B cell (primary cell): Measurements from ENCODE around the gene TMED6. TPM values are rescaled to one million over a fixed set of nuclear protein-coding genes. Genes with fewer than 3 reads are reported as not detected.

Experiments
- ATAC-seq: fragments of 200-7000 bp; cut with Tn5 transposase; one replicate; pipeline ENCODE4 v1.10.0; 2021; ENCODE audit warnings: low read depth, mild to moderate bottlenecking, moderate number of reproducible peaks, moderate library complexity
- CTCF ChIA-PET: fragments of 350-600 bp; sonication (Branson Sonifier 250); formaldehyde crosslinking; loops from one replicate; lab custom pipeline; 2021; ENCODE audit warnings: antibody characterized with exemption, inconsistent platforms; lab: Charles Lee
- POLR2A ChIA-PET: fragments of 350-600 bp; sonication (Branson Sonifier 250); formaldehyde crosslinking; loops from one replicate; lab custom pipeline; 2021; ENCODE audit warnings: antibody characterized with exemption; lab: Charles Lee
- DNase-seq: peaks from one replicate; pipeline ENCODE4 v3.0.0; 2013
- H2AFZ ChIP-seq: 2 replicates; pipeline ENCODE4 v1.6.1; 2012; ENCODE audit warnings: mild to moderate bottlenecking, low read depth, low read length; ENCODE audit not compliant: insufficient read depth, poor library complexity, severe bottlenecking
- H3K27ac ChIP-seq, 2 donors: 1 replicate in 1 of 2; 2 replicates in 1 of 2; pipeline ENCODE4 v1.5.1; 2012 to 2013; ENCODE audit warnings: low read length in 2 of 2, mild to moderate bottlenecking in 2 of 2, moderate library complexity in 1 of 2
- H3K27me3 ChIP-seq, 4 experiments: fragments of 200-600 bp in 1 of 4; sonication (generic) in 1 of 4; replicated peaks in 1 of 4; 1 replicate in 2 of 4; 2 replicates in 2 of 4; pipeline versions ENCODE4 v1.6.1 to v1.7.0; 2013 to 2016; ENCODE audit warnings: low read length in 3 of 4, mild to moderate bottlenecking in 2 of 4, mixed read lengths in 1 of 4, moderate library complexity in 1 of 4; ENCODE audit not compliant: insufficient read depth in 4 of 4, control insufficient read depth in 3 of 4; ENCODE audit errors: control extremely low read depth in 1 of 4
- H3K36me3 ChIP-seq, 2 experiments: replicated peaks in 1 of 2; 1 replicate in 1 of 2; 2 replicates in 1 of 2; pipeline versions ENCODE4 v1.6.1 to v1.7.1; 2013; ENCODE audit warnings: low read length in 1 of 2; ENCODE audit not compliant: insufficient read depth in 2 of 2, control insufficient read depth in 1 of 2; ENCODE audit errors: control extremely low read depth in 1 of 2, extremely low read depth in 1 of 2
- H3K4me1 ChIP-seq, 2 donors: fragments of 200-600 bp in 1 of 2; sonication (generic) in 1 of 2; 1 replicate in 1 of 2; 2 replicates in 1 of 2; pipeline versions ENCODE4 v1.5.1 to v1.6.1; 2013 to 2017; ENCODE audit warnings: low read length in 2 of 2; ENCODE audit not compliant: control insufficient read depth in 2 of 2, insufficient read depth in 2 of 2
- H3K4me2 ChIP-seq: replicated peaks from 2 replicates; pipeline ENCODE3; 2012; ENCODE audit warnings: mild to moderate bottlenecking, low read depth, low read length; ENCODE audit not compliant: poor library complexity, severe bottlenecking
- H3K4me3 ChIP-seq, 5 experiments: fragments of 200-600 bp in 1 of 5; sonication (generic) in 1 of 5; 1 replicate in 3 of 5; 2 replicates in 2 of 5; pipeline versions ENCODE4 v1.5.1 to v1.7.0; 2011 to 2016; ENCODE audit warnings: low read length in 4 of 5, mild to moderate bottlenecking in 4 of 5, low read depth in 2 of 5, control low read depth in 1 of 5, moderate library complexity in 1 of 5; ENCODE audit not compliant: insufficient read depth in 1 of 5; ENCODE audit errors: control extremely low read depth in 1 of 5, extremely low read depth in 1 of 5
- H3K79me2 ChIP-seq: fragments of 200-600 bp; sonication (generic); one replicate; pipeline ENCODE4 v1.6.0; 2016; ENCODE audit warnings: low read length; ENCODE audit not compliant: control insufficient read depth, insufficient read depth
- H3K9ac ChIP-seq: fragments of 200-600 bp; sonication (generic); 2 replicates; pipeline ENCODE4 v1.6.1; 2017; ENCODE audit warnings: mild to moderate bottlenecking, low read length, moderate library complexity
- H3K9me3 ChIP-seq, 3 donors: one replicate each; pipeline versions ENCODE4 v1.6.1 to v1.7.1; 2013; ENCODE audit warnings: low read length in 2 of 3; ENCODE audit not compliant: control insufficient read depth in 2 of 3, insufficient read depth in 1 of 3; ENCODE audit errors: control extremely low read depth in 1 of 3
- H4K20me1 ChIP-seq: 2 replicates; pipeline ENCODE4 v1.6.0; 2012; ENCODE audit warnings: mild to moderate bottlenecking, low read length; ENCODE audit not compliant: insufficient read depth, control insufficient read depth, poor library complexity, severe bottlenecking
- H3K27ac Mint-ChIP-seq: one replicate; pipeline ENCODE4 v1.8.0; 2021; ENCODE audit warnings: mixed read lengths
- H3K27me3 Mint-ChIP-seq: one replicate; pipeline ENCODE4 v1.8.0; 2021; ENCODE audit warnings: mixed read lengths
- H3K4me1 Mint-ChIP-seq: one replicate; pipeline ENCODE4 v1.8.0; 2021; ENCODE audit warnings: mixed read lengths
- H3K4me3 Mint-ChIP-seq: one replicate; pipeline ENCODE4 v1.8.0; 2021; ENCODE audit warnings: mixed read lengths
- H3K9me3 Mint-ChIP-seq: one replicate; pipeline ENCODE4 v1.8.0; 2022; ENCODE audit warnings: mixed read lengths; ENCODE audit not compliant: insufficient read depth
- EZH2 ChIP-seq: IDR thresholded peaks from 2 replicates; pipeline ENCODE4 v1.6.1; 2012; ENCODE audit warnings: borderline replicate concordance, low read depth, mild to moderate bottlenecking, moderate library complexity, low read length; ENCODE audit not compliant: insufficient read depth, poor library complexity, severe bottlenecking
- WGBS: methylation state at CpG from one replicate; pipeline ENCODE4 v1.1.5; 2013; ENCODE audit warnings: missing lambda C conversion rate; ENCODE audit not compliant: insufficient coverage; 5-methylcytosine and 5-hydroxymethylcytosine counted together
- intact Hi-C: fragments of 100-400 bp; cut with micrococcal nuclease; formaldehyde crosslinking; loops from one replicate; pipeline ENCODE4 v1.10.0; 2022
- polyA plus RNA-seq: library from polyadenylated mRNA; depleted of rRNA; stranded (reverse); fragments of >200 nt; gene quantifications from 2 replicates; pipeline ENCODE4 v1.2.3, GENCODE V29; 2012
- total RNA-seq, 2 donors: library from RNA; stranded (reverse); fragments of 120-200 nt in 1 of 2; gene quantifications; 1 replicate in 1 of 2; 2 replicates in 1 of 2; pipeline versions ENCODE4 v1.2.3 to v1.2.4, GENCODE V29; 2013 to 2022
- TF ChIP-seq, protein P1 (sequence below): fragments of 200-600 bp; IDR thresholded peaks from one replicate; pipeline ENCODE4 v1.8.0; 2022; ENCODE audit warnings: antibody characterized with exemption, mild to moderate bottlenecking

The TMED6 gene
- total and polyA plus RNA-seq, 2 donors (not counting 1 experiment from before 2014, with no cell fraction given): 0.78 to 4.5 TPM

DNA sequence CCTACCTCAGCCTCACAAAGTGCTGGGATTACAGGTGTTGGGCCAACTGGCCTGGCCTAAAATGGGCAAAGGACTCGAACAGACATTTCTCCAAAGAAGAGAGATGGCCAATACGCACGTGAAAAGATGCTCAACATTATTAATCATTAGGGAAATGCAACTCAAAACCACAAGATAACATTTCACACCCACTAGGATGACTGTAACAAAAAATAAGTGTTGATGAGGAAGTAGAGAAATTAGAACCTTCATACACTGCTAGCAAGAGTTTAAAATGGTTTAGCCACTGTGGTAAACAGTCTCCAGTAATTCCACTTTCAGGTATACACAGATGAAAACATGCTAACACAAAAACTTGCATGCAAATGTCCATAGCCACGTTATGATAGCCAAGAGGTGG, 5.7 kb downstream of the TMED6 start:
- DNase-seq (no peak), ATAC-seq (peak; percentile 24)
- intact Hi-C loops: no loop called here
- peaks cover 4% of the 10 kb centered on the region for H3K79me2 ChIP-seq
- H3K4me1 ChIP-seq: peaks cover 0 to under 1% of the 10 kb centered on the region in 2 donors
- ChIA-PET POLR2A (no interaction called here), CTCF (no interaction called here)
- no peaks in the 10 kb centered on the region for H4K20me1 ChIP-seq
- Mint-ChIP-seq H3K4me1 (peaks cover 14% of the 10 kb centered on the region), H3K27me3 (no peaks in the 10 kb centered on the region), H3K27ac (peak overlapping the region; percentile 53), H3K9me3 (no peaks in the 10 kb centered on the region), H3K4me3 (no peak overlapping the region)
- TF ChIP-seq, protein P1, sequence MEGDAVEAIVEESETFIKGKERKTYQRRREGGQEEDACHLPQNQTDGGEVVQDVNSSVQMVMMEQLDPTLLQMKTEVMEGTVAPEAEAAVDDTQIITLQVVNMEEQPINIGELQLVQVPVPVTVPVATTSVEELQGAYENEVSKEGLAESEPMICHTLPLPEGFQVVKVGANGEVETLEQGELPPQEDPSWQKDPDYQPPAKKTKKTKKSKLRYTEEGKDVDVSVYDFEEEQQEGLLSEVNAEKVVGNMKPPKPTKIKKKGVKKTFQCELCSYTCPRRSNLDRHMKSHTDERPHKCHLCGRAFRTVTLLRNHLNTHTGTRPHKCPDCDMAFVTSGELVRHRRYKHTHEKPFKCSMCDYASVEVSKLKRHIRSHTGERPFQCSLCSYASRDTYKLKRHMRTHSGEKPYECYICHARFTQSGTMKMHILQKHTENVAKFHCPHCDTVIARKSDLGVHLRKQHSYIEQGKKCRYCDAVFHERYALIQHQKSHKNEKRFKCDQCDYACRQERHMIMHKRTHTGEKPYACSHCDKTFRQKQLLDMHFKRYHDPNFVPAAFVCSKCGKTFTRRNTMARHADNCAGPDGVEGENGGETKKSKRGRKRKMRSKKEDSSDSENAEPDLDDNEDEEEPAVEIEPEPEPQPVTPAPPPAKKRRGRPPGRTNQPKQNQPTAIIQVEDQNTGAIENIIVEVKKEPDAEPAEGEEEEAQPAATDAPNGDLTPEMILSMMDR: no peak
- TF ChIP-seq EZH2: no peak
- no peak overlapping the region for H3K4me2 ChIP-seq
- no peak overlapping the region for H2AFZ ChIP-seq
- H3K4me3 ChIP-seq: no peak overlapping the region
- no peak overlapping the region for H3K9ac ChIP-seq
- H3K27ac ChIP-seq: no peak overlapping the region
- H3K9me3 ChIP-seq: no peaks in the 10 kb centered on the region
- no peaks in the 10 kb centered on the region for H3K27me3 ChIP-seq
- no CpG with 5 or more reads among the region's 4 CpGs for WGBS
- H3K36me3 ChIP-seq: peaks cover 0 to 20% of the 10 kb centered on the region in 2 experiments

DNA sequence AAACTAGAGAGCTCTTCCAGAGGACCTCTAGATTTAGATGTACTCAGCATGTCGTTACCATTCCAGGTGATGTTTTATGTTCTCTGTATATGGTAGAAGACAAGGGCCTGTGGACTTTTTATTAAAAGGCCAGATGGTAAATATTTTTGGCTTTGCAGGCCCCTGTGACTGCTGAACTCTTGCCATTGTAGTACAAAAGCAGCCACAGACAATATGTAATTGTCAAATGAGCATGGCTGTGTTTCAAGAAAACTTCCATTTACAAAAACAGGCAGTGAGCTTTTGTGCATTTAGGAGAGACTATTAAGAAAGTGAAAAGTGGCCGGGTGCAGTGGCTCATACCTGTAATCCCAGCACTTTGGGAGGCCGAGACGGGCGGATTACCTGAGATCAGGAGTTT, 7.4 kb downstream of the TMED6 start:
- WGBS: no CpG with 5 or more reads among the region's 5 CpGs
- Mint-ChIP-seq H3K27me3 (no peaks in the 10 kb centered on the region), H3K4me1 (peaks cover 28% of the 10 kb centered on the region), H3K4me3 (no peak overlapping the region), H3K9me3 (no peaks in the 10 kb centered on the region), H3K27ac (no peak overlapping the region)
- H3K27me3 ChIP-seq: no peaks in the 10 kb centered on the region
- H3K27ac ChIP-seq: no peak overlapping the region
- H3K4me2 ChIP-seq: no peak overlapping the region
- intact Hi-C loops: no loop called here
- H3K4me3 ChIP-seq: no peak overlapping the region
- peaks cover 19% of the 10 kb centered on the region for H3K79me2 ChIP-seq
- TF ChIP-seq, protein P1: no peak
- no peak overlapping the region for H2AFZ ChIP-seq
- POLR2A ChIA-PET: no interaction called here
- H4K20me1 ChIP-seq: no peaks in the 10 kb centered on the region
- CTCF ChIA-PET: no interaction called here
- H3K9me3 ChIP-seq: no peaks in the 10 kb centered on the region
- ATAC-seq (no peak), DNase-seq (no peak)
- no peak overlapping the region for H3K9ac ChIP-seq
- peaks cover 9% of the 10 kb centered on the region in 2 donors for H3K4me1 ChIP-seq
- peaks cover 0 to 18% of the 10 kb centered on the region in 2 experiments for H3K36me3 ChIP-seq
